ENCODE measurements around the gene STX7.
A peak's percentile ranks its signal among the peaks of the same experiment; 100 is the strongest.

The STX7 gene

DNA sequence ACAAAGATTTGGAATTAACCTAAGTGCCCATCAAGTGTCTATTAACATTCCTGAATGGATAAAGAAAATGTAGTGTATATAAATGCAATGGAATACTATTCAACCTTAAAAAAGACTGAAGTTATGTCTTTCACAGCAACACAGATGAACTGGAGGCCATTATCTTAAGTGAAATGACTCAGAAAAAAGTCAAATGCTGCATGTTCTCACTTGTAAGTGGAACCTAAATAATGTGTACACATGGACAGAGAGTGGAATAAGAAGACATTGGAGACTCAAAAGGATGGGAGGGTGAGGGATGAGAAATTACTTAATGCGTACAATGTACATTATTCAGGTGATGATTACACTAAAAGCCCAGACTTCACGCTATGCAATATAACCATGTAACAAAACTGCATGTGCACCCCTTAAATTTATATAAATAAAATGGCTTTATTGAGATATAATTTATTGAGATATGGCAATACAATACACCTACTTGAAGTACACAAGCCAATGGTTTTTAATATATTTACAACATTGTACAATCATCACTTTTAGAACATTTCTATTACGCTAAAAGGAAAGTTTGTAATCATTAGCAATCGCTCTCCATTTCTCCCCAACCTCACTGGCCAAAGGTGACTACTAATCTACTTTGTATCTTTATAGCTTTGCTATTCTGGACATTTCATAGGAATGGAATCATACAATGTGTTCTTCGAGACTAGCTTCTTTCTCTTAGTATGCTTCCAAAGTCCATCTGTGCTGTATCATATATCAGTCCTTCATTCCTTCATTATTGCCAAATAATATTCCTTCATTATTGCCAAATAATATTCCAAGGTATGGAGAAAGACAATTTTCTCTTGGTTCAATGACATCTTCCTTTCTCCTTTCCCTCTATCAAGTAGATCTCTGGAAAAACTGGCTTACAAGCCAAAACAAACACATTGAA, 5.8 kb downstream of the STX7 start:
- DNase-seq = no peak

DNA sequence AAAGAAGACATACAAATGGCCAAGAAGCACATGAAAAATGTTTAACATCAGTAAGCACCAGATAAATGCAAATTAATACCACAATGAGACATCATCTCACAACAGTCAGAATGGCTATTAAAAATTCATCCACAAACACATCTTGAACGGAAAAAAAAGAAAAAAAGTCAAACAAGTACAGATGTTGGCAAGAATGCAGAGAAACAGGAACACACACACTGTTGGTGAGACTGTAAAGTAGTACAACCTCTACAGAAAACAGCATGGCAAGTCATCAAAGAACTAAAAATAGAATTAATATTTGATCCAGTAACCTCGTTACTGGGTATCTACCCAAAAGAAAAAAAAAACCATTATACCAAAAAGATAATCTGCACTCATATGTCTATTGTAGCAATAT, 6.5 kb downstream of the STX7 start:
- DNase-seq = no peak

DNA sequence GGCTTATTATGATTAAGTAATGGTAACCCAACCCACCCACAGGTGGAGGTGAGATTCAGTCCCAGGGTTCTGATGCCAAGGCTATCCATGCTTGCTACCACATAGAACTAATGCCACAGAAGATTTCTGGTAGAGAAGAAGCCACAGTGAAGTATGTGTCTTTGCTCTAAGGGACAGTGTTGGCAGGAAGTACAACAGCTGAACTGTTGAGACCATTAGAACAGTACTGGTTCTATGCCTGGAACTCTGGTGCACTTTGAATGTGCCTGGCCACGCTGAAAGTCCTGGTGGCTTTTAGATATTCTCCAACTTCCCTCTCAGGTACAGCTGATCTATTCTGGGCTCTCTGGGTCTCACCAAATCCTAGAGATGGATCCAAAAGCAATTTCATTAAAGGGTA, 7.8 kb downstream of the STX7 start:
- DNase-seq = no peak

DNA sequence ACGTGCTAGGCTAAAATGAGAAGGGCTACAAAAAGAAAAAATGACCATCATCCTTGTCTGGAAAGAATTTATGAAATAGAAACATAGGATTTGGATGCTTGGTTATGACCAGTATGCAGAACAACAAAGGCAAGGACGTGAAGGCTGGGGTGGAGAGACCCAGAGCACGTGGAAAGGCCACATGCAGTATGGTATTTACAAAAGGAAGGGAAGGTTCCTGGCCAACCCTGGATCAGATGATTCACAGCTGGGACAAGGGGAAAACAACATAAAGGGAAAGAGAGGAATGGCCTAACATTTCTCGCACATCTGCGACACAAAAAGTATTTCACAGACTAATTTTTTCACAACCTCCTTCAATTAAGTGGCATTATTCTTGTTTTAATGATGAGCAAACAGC, 8.2 kb downstream of the STX7 start:
- DNase-seq = no peak

DNA sequence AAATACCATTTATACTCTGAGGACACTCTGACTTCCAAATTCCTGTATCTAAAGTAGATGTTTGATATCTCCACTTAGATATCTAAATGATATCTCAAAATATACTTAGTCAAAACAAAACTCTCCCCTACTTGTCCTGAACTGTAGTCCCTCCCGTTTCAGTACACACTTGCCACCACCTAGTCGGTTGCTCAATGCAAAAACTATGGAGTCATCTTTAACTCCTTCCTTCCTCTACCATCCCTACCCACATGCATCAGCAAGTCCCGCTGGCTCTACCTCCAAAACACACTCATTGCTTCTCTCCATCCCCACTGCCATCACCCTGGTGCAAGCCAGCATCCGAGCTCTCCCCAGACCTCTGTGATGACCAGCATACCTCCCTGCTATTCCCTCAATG, 13.2 kb downstream of the STX7 start:
- no peak for DNase-seq

DNA sequence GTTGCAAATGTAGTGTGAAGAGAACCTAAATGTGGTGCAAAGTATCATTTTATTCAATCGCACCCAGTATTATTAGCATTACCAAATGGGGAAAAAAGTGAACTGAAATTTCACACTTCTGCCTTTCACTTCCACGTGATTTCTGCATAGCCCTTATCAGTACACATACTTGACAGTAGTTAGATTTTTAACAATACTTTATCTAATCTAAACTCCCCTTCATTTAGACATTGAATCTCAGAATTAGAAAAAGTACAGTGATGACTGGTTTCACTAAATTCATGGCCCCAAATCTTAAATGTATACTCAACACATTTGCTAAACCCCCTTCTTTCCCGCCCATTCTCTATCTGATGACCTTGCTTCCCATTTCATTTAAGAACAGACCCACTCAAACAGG, 14.3 kb downstream of the STX7 start:
- no peak for DNase-seq

DNA sequence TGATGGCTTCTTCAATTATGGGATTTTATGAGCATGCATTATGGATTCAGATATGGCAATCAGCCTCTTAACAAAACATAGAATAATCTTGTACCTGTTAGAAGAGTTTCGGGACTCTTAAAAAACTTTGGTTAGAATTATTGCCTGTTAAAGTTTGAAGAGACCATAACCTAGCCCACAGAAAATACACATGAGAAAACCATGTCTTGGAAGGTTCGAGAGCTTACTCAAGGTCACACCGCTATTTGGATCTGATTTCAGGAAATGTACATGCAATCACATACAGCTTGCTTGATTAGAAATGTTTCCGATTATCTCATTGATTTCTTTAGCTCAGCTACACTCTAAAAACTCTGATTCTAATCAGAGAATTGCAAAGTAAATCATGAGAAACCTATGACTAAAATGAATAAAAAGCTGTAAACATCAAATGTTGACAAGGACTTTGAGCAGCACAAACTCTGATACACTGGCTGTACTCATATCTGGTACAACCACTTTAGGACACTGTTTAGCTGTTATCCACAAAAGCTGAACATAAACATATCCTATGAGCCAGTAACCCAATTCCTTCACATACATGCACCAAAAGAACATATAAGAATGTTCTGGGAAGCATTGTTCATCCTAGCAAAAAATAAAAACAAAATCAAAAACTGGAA, 16.3 kb downstream of the STX7 start:
- DNase-seq = no peak

DNA sequence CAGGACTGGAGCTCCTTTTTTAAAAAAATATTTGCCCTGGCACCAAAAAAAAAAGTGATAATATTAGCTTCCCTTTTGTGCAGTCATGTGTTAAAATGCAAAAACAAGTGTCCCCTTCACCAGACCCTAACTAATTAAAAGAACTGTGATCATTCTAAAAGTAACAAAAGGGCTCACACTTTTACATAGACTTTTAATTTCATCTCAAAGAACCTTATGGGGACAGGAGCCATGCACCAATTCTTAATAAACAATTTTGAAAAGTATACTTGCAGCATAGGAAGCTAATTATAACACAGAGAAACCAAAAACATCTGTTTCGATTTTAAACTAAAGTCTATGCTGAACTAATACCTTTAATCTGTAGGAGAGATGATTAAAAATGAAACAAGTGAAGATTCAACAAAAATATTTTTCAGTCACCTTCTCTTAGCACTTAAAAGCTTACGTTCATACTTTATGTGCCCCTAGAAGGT, 17.3 kb downstream of the STX7 start:
- DNase-seq = no peak

DNA sequence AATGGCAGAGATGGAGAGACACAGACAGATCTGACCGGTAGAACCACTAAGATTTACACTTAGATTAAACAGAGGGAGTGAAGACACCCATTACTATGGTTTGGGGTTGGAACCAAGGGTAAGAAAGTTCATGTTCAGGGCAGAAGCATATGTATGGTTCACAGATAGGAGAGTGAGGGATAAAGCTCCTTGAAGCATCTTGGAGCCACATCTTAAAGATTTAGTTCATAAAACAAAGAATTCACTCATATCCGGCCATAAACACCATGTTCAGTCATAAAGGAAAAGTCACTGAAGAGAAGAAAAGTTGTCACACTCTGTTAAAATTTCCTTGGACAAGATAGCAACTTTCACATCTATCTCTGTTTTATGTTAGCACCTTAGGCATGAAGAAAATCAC, 18.0 kb downstream of the STX7 start:
- no peak for DNase-seq

DNA sequence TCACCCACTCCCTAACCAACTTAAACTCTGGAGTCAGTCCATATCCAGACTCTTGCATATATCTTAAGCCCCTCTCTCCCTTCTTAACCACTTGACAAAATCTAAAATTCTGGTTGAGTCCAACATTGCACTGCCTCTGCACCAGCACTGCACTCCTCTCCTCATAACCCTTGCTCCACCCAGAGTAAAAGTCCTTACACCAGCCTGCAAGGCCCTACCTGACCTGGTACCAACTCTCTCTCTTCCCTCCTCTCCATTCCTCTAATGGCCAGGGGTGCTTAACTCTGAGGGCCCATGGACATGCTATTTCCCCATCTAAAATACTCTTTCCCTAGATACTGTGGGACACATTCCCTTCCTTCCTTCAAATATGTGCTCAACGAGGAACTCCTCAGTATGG, 21.0 kb downstream of the STX7 start:
- DNase-seq = no peak

DNA sequence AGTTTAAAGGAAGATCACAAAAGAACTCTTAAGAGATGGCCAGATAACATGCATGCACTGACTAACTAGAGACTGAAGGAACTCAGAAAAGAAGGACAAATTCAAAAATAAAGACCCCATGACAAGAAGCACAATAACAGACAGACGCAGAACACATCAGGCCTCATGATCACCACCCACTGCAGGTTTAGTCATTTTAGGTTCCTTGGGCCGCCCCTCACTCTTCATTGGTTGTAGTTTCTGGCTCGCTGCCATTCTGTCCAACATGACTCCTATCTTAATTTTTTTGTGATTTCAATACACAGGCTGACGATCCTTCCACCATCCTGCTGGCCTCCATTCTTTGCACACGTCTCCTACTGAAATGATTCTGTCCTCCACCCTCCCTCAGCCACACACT, 21.6 kb downstream of the STX7 start:
- no peak for DNase-seq

DNA sequence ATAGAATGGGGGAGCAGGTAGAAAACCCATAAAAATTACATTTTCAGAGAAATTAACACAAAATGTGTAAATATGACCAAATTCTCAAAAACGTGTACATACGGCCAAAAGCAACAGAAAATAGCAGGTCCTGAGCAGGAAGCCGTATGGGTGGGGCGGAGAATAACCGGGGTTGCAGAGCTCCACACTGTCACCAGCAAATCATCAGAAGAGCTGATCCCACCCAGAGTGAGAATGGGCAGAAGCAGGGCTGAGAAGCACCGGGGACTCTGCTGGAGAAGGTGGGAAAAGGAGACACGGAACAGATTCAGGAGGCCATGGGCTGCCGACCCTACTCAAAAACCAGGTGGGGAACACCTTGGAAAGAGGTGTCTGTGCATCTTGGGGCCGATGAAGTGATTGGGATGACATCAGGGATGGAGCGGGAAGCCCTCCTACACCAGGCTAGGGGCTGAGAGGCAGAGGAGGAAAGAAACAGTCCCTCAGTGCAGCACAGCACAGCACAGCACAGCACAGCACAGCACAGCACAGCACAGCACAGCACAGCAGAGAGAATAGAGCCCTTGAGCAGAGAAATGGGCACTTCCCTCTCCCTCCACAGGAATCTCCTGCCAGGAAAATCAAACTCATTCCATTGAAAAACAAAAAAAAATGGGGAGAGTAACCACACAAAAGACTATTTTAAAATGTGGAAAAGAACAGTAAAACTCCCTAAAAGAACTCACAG, 22.3 kb downstream of the STX7 start:
- DNase-seq = no peak

DNA sequence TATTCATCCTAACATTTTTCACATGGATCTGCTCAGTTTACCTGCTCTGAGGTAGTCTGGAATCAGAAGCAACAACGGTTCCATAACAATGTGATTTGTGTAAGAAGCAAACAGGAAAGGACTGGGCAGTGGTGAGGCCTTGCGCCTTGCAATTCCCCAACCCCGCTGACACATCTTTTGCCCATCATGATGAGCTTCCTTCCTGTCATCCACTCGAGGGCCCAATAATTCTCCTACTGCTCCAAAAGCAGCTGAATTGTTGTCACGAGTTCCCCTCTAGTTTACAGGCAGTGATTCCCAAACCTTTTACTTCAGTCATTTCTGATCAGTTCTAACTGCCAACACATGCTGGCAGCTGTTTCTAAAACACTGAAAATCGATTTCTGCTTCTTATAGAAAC, 22.9 kb downstream of the STX7 start:
- no peak for DNase-seq

DNA sequence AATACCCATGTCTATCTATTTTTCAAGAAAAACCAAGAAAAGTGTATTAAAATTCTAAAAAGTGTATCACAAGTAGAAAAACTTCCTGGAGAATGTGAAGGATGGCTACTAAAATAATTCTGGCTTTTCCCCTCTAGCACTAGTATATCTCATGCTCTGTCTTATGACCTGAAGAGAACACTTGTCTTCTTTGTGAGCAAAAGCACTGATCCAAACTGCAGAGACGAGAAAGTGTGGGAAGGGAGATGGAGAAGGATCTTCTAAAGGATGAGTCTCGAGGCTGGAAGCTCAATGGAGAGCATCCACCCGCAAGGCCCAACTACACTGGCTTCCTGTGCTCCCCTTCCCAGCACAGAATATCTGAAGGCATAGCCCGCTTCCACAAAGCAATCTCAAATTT, 23.5 kb downstream of the STX7 start:
- no peak for DNase-seq

DNA sequence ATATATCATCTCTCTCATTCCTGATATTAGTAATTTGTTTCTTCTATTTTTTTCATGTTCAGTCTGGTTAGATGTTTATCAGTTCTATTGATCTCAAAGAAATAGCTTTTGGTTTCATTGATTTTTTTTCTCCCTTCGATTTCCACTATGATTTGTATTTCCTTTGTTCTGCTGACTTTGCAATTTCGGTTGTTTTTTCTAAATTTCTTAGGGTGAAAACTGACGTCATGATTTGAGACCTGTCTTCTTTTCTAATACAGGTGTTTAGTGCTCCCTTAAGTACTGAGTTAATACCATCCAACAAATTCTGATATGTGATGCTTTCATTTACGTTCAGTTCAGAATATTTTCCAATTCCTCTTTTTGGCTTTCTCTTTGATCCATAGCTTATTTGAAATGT, 25.2 kb downstream of the STX7 start:
- DNase-seq = no peak

DNA sequence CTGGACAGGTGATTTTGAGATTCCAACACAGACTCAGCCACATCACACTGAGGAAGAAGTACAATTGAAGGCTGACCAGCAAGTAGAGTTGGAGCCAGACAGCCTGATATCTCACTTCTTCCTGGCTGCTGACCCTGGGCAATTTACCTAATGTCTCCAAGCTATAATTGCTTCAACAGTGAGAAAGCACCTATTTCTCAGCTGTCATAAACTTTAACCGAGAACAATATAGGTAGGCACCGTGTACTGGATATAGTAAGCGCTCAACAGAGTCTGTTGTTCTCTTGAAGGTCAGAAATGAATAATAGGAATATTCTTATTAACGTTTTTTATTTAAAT, 28.3 kb downstream of the STX7 start:
- DNase-seq = no peak

DNA sequence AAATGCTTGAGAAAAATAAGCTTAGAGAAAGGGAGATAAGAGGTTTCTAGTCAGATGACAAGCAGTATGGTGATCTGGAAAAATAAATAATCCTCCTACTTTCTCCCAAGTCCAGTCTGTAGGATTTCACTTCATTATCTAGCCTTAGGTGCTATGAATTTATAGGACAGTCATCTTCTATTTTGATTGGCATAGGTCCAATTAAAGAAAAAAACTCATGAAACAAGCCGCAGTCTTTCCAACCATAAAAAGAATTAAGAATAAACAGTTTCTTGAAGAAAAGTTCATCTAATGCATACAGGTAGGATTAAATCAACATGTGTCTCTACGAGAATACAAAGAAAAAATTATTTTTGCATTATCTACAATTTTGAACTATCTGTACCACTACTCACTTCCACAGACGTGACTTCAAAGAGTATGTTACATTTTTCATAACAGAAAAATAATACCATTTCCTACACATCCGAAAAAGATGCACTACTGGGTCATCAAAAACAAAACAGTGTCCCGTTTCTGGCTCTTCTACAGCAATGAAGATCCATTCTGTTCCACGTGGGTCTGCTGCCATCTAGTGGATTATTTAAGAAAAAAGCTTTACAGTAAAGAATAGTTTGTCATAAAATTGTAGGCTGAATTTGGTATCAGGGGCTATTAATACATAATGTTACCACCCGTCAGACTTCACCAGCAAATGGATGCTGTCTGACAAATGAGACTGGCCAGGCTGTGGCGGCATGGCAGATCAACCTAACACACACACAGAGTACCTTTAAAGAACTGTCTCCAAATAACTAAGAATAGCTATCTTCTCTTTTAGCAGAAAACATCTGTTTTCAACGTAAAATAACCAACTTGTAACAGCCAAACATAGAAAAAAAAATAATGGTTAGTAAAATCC, 28.9 kb downstream of the STX7 start:
- DNase-seq = peak; percentile 32

DNA sequence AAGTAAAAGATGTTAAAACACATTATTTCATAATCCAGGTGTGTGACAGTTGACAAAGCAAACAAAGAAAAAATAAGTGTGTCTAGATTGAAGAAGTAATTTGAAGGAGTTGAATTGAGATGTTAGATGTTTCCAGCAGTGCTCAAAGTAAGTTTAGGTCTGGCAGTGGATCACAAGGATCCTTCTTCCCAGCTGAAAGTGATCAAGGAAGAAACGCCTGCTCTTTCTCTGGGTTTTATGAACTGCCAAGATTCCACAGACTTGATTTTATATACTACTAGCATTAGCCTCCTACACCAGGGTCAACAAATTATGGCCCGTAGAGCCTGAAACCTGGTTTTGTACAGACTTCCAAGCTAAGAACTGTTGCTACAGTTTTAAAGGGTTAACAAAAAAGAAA, 30.3 kb downstream of the STX7 start:
- DNase-seq = no peak

DNA sequence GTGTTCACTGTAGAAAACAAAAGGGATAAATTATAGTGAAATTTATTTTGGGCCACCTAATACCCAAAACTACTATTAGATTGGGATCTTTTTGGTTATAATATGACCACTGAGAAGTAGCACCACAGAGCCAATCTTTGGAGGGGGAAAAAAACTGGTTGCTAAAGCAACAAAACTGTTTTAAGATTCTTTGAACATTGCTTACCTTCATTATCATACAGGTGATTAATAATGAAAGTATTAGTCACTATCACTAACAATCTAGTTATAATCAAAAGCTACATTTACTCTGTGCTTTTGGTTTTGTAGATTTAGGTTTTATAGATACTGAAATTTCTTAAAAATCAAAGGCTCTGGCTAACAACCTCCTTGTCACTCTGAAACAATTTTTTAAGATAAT, 31.7 kb downstream of the STX7 start:
- DNase-seq = no peak

DNA sequence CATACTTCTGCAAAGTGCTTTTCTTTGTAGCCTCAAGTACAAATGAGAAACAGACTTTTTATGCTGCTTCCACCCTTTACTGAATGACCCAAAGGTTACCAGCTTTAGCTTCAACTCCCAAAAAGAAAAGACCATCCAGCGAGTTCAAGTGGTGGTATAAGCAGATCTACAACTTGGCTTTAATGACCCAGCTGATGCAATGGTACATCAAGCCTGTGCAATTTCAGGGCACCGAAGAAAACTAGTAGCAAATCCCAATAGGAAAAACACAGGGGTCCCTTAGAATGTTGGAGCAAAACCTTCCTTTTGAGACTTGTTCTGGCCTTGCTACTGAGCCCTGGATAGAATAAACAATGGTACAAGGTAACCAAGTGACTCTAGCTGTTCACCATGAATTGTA, 33.8 kb downstream of the STX7 start:
- no peak for DNase-seq

DNA sequence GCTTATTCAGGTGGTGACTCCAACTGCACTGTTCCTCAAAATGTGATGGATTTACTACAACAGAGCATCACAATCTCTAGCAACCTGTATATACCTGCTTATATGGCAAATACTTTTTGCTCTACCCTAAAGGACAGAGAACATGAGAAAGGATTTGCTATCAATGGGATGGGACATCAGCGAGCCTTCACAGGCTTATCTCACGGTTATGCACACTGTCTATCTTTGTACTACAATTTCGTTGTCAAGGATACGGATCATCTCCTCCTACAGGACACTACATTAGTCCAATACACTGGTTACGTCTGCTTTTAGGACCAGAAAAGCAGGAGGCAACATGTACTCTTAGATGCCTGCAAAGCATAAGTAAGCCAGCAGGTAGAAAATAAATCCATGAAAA, 34.2 kb downstream of the STX7 start:
- no peak for DNase-seq

DNA sequence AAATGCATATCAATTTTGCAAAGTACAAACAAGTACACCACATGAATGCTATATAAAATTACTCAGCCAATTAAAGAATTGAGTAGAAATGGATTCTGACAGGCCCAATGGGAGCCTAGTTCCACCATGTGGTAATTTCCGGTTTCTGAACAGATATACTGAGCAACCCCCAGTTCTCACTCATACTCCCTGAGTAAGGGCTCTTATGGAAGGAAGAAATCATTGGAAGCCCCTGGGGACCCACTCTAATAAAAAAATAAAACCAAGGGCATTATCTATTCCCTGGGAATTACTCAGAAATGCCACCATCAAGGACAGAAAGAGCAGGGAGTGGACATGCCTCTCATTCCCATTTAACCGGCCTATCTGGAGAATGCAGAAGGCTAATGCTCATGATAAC, 34.6 kb downstream of the STX7 start:
- no peak for DNase-seq

DNA sequence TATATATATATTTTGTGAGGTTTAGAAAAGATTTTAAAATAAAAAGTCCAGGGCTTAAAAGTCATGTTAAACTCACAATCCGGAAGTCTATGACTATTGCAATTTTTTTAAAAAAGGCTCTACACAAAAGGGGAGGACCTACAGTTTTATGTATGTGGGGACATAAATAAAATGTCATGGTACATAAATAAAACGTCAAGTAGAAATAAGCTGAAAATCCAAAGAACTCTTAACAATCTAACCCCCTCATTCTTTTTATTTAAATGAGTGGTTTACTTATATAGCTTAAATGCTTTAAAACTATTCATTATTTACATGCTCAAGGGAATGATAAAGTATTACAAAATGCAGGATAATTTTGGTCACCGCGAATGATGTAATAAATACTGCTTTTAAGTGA, 36.2 kb downstream of the STX7 start:
- DNase-seq = no peak

All from NCI-H510A treated with DMSO at 0.1 percent for 48 hours (cell line).